Endothelial cell of umbilical vein (primary cell): ENCODE data around the gene ZNF644.

ENCODE experiments used
- CTCF ChIP-seq, 2 donors: IDR thresholded peaks; 1 replicate in 1 of 2; 2 replicates in 1 of 2; pipeline ENCODE4 v1.5.1; 2011; ENCODE audit warnings: low read length in 2 of 2, mild to moderate bottlenecking in 2 of 2, moderate library complexity in 2 of 2, control low read depth in 1 of 2, inconsistent platforms in 1 of 2, low read depth in 1 of 2; ENCODE audit not compliant: insufficient read depth in 1 of 2; ENCODE audit errors: extremely low read depth in 1 of 2
- EZH2 ChIP-seq: IDR thresholded peaks from 2 replicates; pipeline ENCODE4 v1.6.1; 2012; ENCODE audit warnings: borderline replicate concordance, low read depth, mild to moderate bottlenecking, moderate library complexity, low read length, inconsistent platforms; ENCODE audit not compliant: severe bottlenecking
- JUN ChIP-seq: IDR thresholded peaks from 2 replicates; pipeline ENCODE4 v1.6.1; 2011; ENCODE audit warnings: borderline replicate concordance, low read depth; ENCODE audit not compliant: insufficient read length, insufficient read depth
- POLR2A ChIP-seq: IDR thresholded peaks from 2 replicates; pipeline ENCODE4 v1.6.1; 2012; ENCODE audit warnings: low read depth, mild to moderate bottlenecking, control low read depth, low read length
- POLR2AphosphoS5 ChIP-seq: IDR thresholded peaks from 2 replicates; pipeline ENCODE4 v1.6.1; 2012; ENCODE audit warnings: low read depth, mild to moderate bottlenecking, control low read depth, low read length, moderate library complexity; ENCODE audit not compliant: insufficient read depth

- TF ChIP-seq EZH2: no peak
- no peak for TF ChIP-seq POLR2A
- no peak for TF ChIP-seq JUN
- no peak for TF ChIP-seq CTCF (IDR thresholded peaks at IDR 0.05; ENCODE audit: extremely low read depth in 1 of 2, insufficient read depth in 1 of 2, low read depth in 1 of 2, low read length in 2 of 2)
- no peak for TF ChIP-seq POLR2AphosphoS5
Measured at GRCh38 chr1:91038582-91038981, 16.7 kb upstream of the ZNF644 start.
